ENCODE results near the gene ANTXR1. TPM values are rescaled to one million over a fixed set of nuclear protein-coding genes. Genes with fewer than 3 reads are reported as not detected.

Gene ANTXR1
- total RNA-seq, 1 experiment from 2014 or later = 37.3 TPM

GRCh38 chr2:69192176-69192945 lies 179.4 kb downstream of the ANTXR1 start:
- no peak overlapping the region for H3K56ac ChIP-seq (ENCODE audit: insufficient read length, low read depth, low read length)
- no peaks in the 10 kb centered on the region for H3K79me2 ChIP-seq (ENCODE audit: insufficient read depth, low read length)
- no peak overlapping the region for H2AFZ ChIP-seq (ENCODE audit: low read length)
- H4K91ac ChIP-seq (ENCODE audit: insufficient read length, low read depth, low read length) = no peak overlapping the region
- no peaks in the 10 kb centered on the region for H3K9me3 ChIP-seq (ENCODE audit: control insufficient read depth, low read depth, low read length)
- H3K79me1 ChIP-seq (ENCODE audit: insufficient read depth, low read depth, low read length, poor library complexity, severe bottlenecking) = no peaks in the 10 kb centered on the region
- no peak overlapping the region for H2BK20ac ChIP-seq (ENCODE audit: low read depth, low read length, poor library complexity, severe bottlenecking)
- H3K23me2 ChIP-seq (ENCODE audit: insufficient read length, low read depth, low read length, poor library complexity, severe bottlenecking) = no peaks in the 10 kb centered on the region
- H2AK5ac ChIP-seq (ENCODE audit: insufficient read length, low read length) = no peak overlapping the region
- peaks cover 10 to 21% (median 16%) of the 10 kb centered on the region in 3 experiments; a peak in 6 of 7 replicates for H3K36me3 Mint-ChIP-seq (ENCODE audit: insufficient read depth in 1 of 3, low read depth in 3 of 3)
- TF ChIP-seq CTCF (conservative IDR thresholded peaks at IDR 0.05) = peak; percentile 36; the same call in 2 of the 3 replicates
- H3K4me3 Mint-ChIP-seq = no peak overlapping the region
- H2BK12ac ChIP-seq (ENCODE audit: insufficient read length, low read depth, low read length) = no peak overlapping the region
- no peak overlapping the region for H3K4ac ChIP-seq (ENCODE audit: low read depth, low read length)
- H3K23ac ChIP-seq (ENCODE audit: insufficient read length, low read depth, low read length) = no peak overlapping the region
- no peak overlapping the region for H4K5ac ChIP-seq (ENCODE audit: insufficient read length, low read depth, low read length)
- H3K9ac ChIP-seq (ENCODE audit: extremely low read depth, insufficient read length, low read length) = no peak overlapping the region
- no peak overlapping the region for H2BK5ac ChIP-seq (ENCODE audit: insufficient read length, low read length)
- no CpG with 5 or more reads among the region's 11 CpGs for WGBS (ENCODE audit: extremely low coverage, insufficient read length, low lambda C conversion rate)
- no peaks in the 10 kb centered on the region for H4K20me1 ChIP-seq (ENCODE audit: control insufficient read depth, insufficient read depth, insufficient read length)
- no peak overlapping the region for H3T11ph ChIP-seq (ENCODE audit: low read length)
- H3K27ac ChIP-seq (ENCODE audit: insufficient read length, low read depth, low read length) = no peak overlapping the region
- no peaks in the 10 kb centered on the region for H3K9me3 Mint-ChIP-seq
- H3K14ac ChIP-seq (ENCODE audit: insufficient read depth, low read length) = no peak overlapping the region
- H3K4me2 ChIP-seq (ENCODE audit: insufficient read depth, insufficient read length, low read length) = no peak overlapping the region
- no peaks in the 10 kb centered on the region for H3K27me3 ChIP-seq (ENCODE audit: insufficient read depth, low read length)
- no peaks in the 10 kb centered on the region for H3K27me3 Mint-ChIP-seq (ENCODE audit: low read depth)
- H2BK15ac ChIP-seq (ENCODE audit: low read depth, low read length) = no peak overlapping the region
- H3K4me1 Mint-ChIP-seq = peaks cover 21 to 26% of the 10 kb centered on the region in 2 experiments
- no peak overlapping the region for H3K18ac ChIP-seq (ENCODE audit: insufficient read length, low read depth, low read length)
- H2BK120ac ChIP-seq (ENCODE audit: low read depth, low read length, poor library complexity, severe bottlenecking) = no peak overlapping the region
- H4K8ac ChIP-seq (replicated peaks; ENCODE audit: insufficient read length, low read depth, low read length) = no peak overlapping the region
- DNase-seq = no peak
- H3K4me1 ChIP-seq (ENCODE audit: insufficient read depth, low read length) = no peaks in the 10 kb centered on the region; the same call in 1 of the 2 replicates
- H3K27ac Mint-ChIP-seq = no peak overlapping the region
